Keratinocyte (primary cell): ENCODE measurements around the gene KNG1. TPM values are rescaled to one million over a fixed set of nuclear protein-coding genes. Genes with fewer than 3 reads are reported as not detected.

Experiments used
- DNase-seq: peaks from one replicate; pipeline ENCODE4 v3.0.0-alpha.2; 2011; ENCODE audit warnings: low read depth, missing footprints, low spot score
- FAIRE-seq: peaks from 2 replicates; lab custom pipeline; 2011; peaks lifted over from hg19 to GRCh38; lab: Jason Lieb, UNC
- H2AFZ ChIP-seq: 2 replicates; pipeline ENCODE4 v1.6.0; 2012; ENCODE audit warnings: low read length, control low read depth, inconsistent platforms; ENCODE audit not compliant: control insufficient read depth
- H3K27ac ChIP-seq: 2 replicates; pipeline ENCODE4 v1.5.1; 2011; ENCODE audit warnings: low read length; ENCODE audit not compliant: control insufficient read depth, insufficient read depth
- H3K27me3 ChIP-seq: 3 replicates; pipeline ENCODE4 v1.6.0; 2011; ENCODE audit warnings: low read length; ENCODE audit not compliant: control insufficient read depth, insufficient read depth; ENCODE audit errors: extremely low read depth
- H3K36me3 ChIP-seq, 2 experiments: 2 replicates in 1 of 2; 3 replicates in 1 of 2; pipeline ENCODE4 v1.5.1; 2011; ENCODE audit warnings: low read length in 2 of 2, mild to moderate bottlenecking in 1 of 2; ENCODE audit not compliant: control insufficient read depth in 2 of 2, insufficient read depth in 2 of 2; ENCODE audit errors: extremely low read depth in 1 of 2
- H3K4me1 ChIP-seq: 3 replicates; pipeline ENCODE4 v1.5.1; 2011; ENCODE audit warnings: low read length; ENCODE audit not compliant: control insufficient read depth, insufficient read depth; ENCODE audit errors: extremely low read depth
- H3K4me2 ChIP-seq: 3 replicates; pipeline ENCODE4 v1.6.0; 2011; ENCODE audit warnings: low read depth, low read length; ENCODE audit not compliant: control insufficient read depth, insufficient read depth; ENCODE audit errors: extremely low read depth
- H3K4me3 ChIP-seq, 3 experiments: fragments of 200-600 bp in 1 of 3; sonication (generic) in 1 of 3; 2 replicates in 2 of 3; 3 replicates in 1 of 3; pipeline ENCODE4 v1.5.1; 2011 to 2016; ENCODE audit warnings: low read length in 3 of 3, mild to moderate bottlenecking in 3 of 3, control low read depth in 2 of 3, inconsistent platforms in 1 of 3, low read depth in 1 of 3, mixed read lengths in 1 of 3, mixed run types in 1 of 3, moderate library complexity in 1 of 3; ENCODE audit not compliant: control insufficient read depth in 2 of 3, insufficient read depth in 2 of 3; ENCODE audit errors: extremely low read depth in 1 of 3
- H3K79me2 ChIP-seq: 2 replicates; pipeline ENCODE4 v1.6.0; 2012; ENCODE audit warnings: low read length; ENCODE audit not compliant: control insufficient read depth, insufficient read depth
- H3K9ac ChIP-seq: 3 replicates; pipeline ENCODE4 v1.6.0; 2011; ENCODE audit warnings: low read length; ENCODE audit not compliant: control insufficient read depth, insufficient read depth; ENCODE audit errors: extremely low read depth
- H3K9me1 ChIP-seq: 3 replicates; pipeline ENCODE4 v1.6.0; 2011; ENCODE audit warnings: low read length; ENCODE audit not compliant: control insufficient read depth, insufficient read depth; ENCODE audit errors: extremely low read depth
- H3K9me3 ChIP-seq: 2 replicates; pipeline ENCODE4 v1.5.1; 2012; ENCODE audit warnings: low read depth, low read length; ENCODE audit not compliant: control insufficient read depth
- H4K20me1 ChIP-seq: 3 replicates; pipeline ENCODE4 v1.6.0; 2011; ENCODE audit warnings: low read length; ENCODE audit not compliant: control insufficient read depth, insufficient read depth; ENCODE audit errors: extremely low read depth
- EZH2 ChIP-seq: IDR thresholded peaks from one replicate; pipeline ENCODE4 v1.6.1; 2012; ENCODE audit warnings: inconsistent platforms, mild to moderate bottlenecking, low read length, moderate library complexity
- dilution Hi-C: fragments of 300-500 bp; cut with MboI; formaldehyde crosslinking; loops from one replicate; pipeline ENCODE4 v1.7.0; 2020; ENCODE audit warnings: low sequenced_read_pairs; ENCODE audit not compliant: extremely low pct_ligation_motif_present
- polyA plus RNA-seq, 5 experiments: library from polyadenylated mRNA; depleted of rRNA in 3 of 5; stranded (reverse) in 3 of 5; stranded (forward) in 1 of 5; unstranded in 1 of 5; fragments of >200 nt; gene quantifications; 1 replicate in 1 of 5; 2 replicates in 3 of 5; 3 replicates in 1 of 5; pipeline versions ENCODE4 v1.2.1 to v1.2.3, GENCODE V29; 2011 to 2012; ENCODE audit warnings: missing spikeins in 2 of 5, low read depth in 1 of 5, low replicate concordance in 1 of 5
- TF ChIP-seq, protein P1 (sequence below), 3 experiments: IDR thresholded peaks in 1 of 3; conservative IDR thresholded peaks in 1 of 3; optimal IDR thresholded peaks in 1 of 3; 2 replicates in 2 of 3; 3 replicates in 1 of 3; pipeline versions ENCODE3 to v1.5.1; 2011; ENCODE audit warnings: low read length in 3 of 3, mild to moderate bottlenecking in 3 of 3, moderate library complexity in 2 of 3, control low read depth in 1 of 3, inconsistent platforms in 1 of 3; ENCODE audit not compliant: insufficient read depth in 2 of 3; ENCODE audit errors: extremely low read depth in 1 of 3

Gene KNG1
- polyA plus RNA-seq, 1 donor (not counting 4 experiments of a cell fraction or from before 2014, with no cell fraction given) = not detected

DNA sequence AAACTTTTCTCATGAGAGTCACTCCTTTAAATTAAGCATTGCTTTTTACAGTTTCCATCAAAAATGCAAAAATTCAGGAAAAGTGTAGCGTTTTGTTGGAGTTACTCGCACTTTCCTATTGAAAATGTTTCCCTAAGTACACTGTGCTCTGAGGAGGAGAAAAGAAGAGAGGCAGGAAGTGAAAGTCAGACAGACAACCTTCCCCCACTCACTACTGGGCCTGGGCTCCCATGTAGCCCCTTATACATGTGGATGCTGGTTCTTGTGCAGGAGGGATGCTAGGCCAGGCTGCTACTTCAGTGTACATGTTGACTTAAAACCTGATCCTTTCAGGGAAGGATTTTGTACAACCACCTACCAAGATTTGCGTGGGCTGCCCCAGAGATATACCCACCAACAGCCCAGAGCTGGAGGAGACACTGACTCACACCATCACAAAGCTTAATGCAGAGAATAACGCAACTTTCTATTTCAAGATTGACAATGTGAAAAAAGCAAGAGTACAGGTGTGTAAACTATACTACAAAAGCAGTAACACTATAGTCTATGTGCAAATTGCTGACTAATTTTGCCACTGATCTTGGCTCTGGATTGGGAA lies 15.1 kb downstream of the KNG1 start:
- dilution Hi-C loops = no loop called here
- no peak overlapping the region for H3K4me2 ChIP-seq
- H3K36me3 ChIP-seq = no peaks in the 10 kb centered on the region
- no peak overlapping the region for H2AFZ ChIP-seq
- TF ChIP-seq EZH2 = no peak
- TF ChIP-seq, protein P1, sequence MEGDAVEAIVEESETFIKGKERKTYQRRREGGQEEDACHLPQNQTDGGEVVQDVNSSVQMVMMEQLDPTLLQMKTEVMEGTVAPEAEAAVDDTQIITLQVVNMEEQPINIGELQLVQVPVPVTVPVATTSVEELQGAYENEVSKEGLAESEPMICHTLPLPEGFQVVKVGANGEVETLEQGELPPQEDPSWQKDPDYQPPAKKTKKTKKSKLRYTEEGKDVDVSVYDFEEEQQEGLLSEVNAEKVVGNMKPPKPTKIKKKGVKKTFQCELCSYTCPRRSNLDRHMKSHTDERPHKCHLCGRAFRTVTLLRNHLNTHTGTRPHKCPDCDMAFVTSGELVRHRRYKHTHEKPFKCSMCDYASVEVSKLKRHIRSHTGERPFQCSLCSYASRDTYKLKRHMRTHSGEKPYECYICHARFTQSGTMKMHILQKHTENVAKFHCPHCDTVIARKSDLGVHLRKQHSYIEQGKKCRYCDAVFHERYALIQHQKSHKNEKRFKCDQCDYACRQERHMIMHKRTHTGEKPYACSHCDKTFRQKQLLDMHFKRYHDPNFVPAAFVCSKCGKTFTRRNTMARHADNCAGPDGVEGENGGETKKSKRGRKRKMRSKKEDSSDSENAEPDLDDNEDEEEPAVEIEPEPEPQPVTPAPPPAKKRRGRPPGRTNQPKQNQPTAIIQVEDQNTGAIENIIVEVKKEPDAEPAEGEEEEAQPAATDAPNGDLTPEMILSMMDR (optimal IDR thresholded peaks at IDR 0.05 in 1 of 3, IDR thresholded peaks at IDR 0.05 in 1 of 3, conservative IDR thresholded peaks at IDR 0.05 in 1 of 3; ENCODE audit: extremely low read depth in 1 of 3, insufficient read depth in 2 of 3, low read length in 3 of 3) = no peak
- H3K4me1 ChIP-seq = no peaks in the 10 kb centered on the region
- H3K9me1 ChIP-seq = no peaks in the 10 kb centered on the region
- no peaks in the 10 kb centered on the region for H4K20me1 ChIP-seq
- H3K9ac ChIP-seq = no peak overlapping the region
- no peaks in the 10 kb centered on the region for H3K79me2 ChIP-seq
- no peaks in the 10 kb centered on the region for H3K9me3 ChIP-seq
- H3K27ac ChIP-seq = no peak overlapping the region
- FAIRE-seq = no peak
- no peak for DNase-seq
- no peaks in the 10 kb centered on the region for H3K27me3 ChIP-seq
- no peak overlapping the region for H3K4me3 ChIP-seq

DNA sequence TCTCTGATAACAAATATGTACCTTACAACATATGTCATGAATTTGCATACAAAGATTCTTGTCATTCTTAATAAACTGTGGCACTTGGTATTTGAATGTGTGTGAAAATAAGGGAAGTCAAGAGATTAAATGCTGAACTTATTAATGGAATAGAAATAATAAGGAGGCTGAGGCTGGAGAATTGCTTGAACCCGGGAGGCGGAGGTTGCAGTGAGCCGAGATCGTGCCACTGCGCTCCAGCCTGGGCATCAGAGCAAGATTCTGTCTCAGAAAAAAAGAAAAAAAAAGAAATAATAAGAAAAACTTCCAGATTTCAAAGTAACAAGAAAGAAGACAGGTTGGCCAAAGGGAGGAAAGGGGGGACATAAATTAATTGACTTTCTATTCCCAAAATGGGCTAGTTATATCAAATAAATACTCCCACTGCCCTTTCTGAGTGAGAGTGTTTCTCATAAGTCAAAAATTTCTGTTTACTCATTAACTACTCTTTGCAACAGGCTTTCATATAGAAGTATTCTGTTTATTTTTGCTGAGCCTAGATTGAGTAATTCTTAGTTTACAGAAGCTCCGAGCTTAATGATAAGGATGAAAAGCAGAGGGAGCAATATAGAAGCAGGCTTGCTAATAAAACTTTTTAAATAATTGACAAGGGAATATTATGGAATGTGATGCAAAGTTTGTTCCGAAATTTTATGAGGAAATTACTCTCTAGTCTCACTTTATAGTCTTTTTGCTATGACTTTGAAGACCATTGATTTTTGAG lies 25.6 kb downstream of the KNG1 start:
- no peak overlapping the region for H3K27ac ChIP-seq
- FAIRE-seq = no peak

More for the DNA sequence above, 25.6 kb downstream of the KNG1 start:
- dilution Hi-C loops = no loop called here
- Histone ChIP-seq H3K4me3 (no peak overlapping the region), H3K9me3 (no peaks in the 10 kb centered on the region), H3K4me1 (peaks cover 7% of the 10 kb centered on the region), H2AFZ (no peak overlapping the region), H3K27me3 (no peaks in the 10 kb centered on the region), H3K79me2 (no peaks in the 10 kb centered on the region), H3K36me3 (no peaks in the 10 kb centered on the region), H4K20me1 (no peaks in the 10 kb centered on the region), H3K4me2 (no peak overlapping the region), H3K9me1 (no peaks in the 10 kb centered on the region), H3K9ac (no peak overlapping the region)
- no peak for DNase-seq
- TF ChIP-seq, protein P1 (optimal IDR thresholded peaks at IDR 0.05 in 1 of 3, IDR thresholded peaks at IDR 0.05 in 1 of 3, conservative IDR thresholded peaks at IDR 0.05 in 1 of 3; ENCODE audit: extremely low read depth in 1 of 3, insufficient read depth in 2 of 3, low read length in 3 of 3) = no peak
- TF ChIP-seq EZH2 = no peak
